ENCODE measurements around the gene URM1.
"Not testable (repeated sequence)": the region's sequence is repeated elsewhere in the genome, so short reads cannot be mapped to it uniquely, and the experiment has no call there.

The URM1 gene

DNA sequence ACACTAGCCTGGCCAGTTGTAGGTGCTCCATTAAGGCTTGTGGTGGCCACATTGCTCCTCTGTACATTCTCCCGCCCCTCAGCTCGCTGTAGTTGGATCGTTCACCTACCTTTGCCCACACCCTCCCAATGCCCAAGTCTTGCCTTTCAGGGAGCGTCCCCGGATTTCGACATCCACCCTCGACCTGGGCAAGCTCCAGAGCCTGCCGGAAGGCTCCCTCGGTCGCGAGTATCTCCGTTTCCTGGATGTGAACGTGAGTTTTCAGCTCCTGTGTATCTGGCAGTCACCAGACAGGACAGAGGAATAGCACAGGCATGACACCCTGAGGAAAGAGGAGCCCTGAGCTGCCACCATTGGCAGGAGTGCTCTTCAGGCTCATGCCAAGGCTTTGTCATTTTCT is 45.5 kb upstream of the URM1 start:
- DNase-seq (ENCODE audit: low read depth), result no peak
- H3K4me3 ChIP-seq (ENCODE audit: low read depth, low read length), result no peak overlapping the region
- TF ChIP-seq, protein P1, sequence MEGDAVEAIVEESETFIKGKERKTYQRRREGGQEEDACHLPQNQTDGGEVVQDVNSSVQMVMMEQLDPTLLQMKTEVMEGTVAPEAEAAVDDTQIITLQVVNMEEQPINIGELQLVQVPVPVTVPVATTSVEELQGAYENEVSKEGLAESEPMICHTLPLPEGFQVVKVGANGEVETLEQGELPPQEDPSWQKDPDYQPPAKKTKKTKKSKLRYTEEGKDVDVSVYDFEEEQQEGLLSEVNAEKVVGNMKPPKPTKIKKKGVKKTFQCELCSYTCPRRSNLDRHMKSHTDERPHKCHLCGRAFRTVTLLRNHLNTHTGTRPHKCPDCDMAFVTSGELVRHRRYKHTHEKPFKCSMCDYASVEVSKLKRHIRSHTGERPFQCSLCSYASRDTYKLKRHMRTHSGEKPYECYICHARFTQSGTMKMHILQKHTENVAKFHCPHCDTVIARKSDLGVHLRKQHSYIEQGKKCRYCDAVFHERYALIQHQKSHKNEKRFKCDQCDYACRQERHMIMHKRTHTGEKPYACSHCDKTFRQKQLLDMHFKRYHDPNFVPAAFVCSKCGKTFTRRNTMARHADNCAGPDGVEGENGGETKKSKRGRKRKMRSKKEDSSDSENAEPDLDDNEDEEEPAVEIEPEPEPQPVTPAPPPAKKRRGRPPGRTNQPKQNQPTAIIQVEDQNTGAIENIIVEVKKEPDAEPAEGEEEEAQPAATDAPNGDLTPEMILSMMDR (IDR thresholded peaks at IDR 0.05; ENCODE audit: control insufficient read depth, extremely low read depth, insufficient read depth), result no peak

DNA sequence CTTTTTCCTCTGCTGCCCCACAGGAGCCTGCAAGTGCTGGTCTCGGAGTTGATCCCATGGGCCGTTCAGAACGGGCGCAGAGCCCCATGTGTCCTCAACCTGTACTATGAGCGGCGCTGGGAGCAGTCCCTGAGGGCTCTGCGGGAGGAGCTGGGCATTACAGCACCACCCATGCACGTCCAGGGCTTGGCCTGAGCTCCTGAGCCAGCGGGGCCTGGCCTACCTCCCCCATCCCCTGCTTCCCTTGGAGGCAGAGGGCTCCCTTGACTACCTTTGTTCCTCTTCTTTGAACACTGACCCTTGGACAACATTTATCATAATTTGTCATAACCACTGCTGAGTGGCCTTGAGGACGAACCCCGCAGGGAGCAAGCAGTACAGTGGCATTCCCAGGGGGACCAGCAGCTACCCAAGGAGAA is 37.7 kb upstream of the URM1 start:
- no peak overlapping the region for H3K4me3 ChIP-seq (ENCODE audit: low read depth, low read length)
- TF ChIP-seq, protein P1 (IDR thresholded peaks at IDR 0.05; ENCODE audit: control insufficient read depth, extremely low read depth, insufficient read depth), result no peak
- DNase-seq (ENCODE audit: low read depth), result no peak

DNA sequence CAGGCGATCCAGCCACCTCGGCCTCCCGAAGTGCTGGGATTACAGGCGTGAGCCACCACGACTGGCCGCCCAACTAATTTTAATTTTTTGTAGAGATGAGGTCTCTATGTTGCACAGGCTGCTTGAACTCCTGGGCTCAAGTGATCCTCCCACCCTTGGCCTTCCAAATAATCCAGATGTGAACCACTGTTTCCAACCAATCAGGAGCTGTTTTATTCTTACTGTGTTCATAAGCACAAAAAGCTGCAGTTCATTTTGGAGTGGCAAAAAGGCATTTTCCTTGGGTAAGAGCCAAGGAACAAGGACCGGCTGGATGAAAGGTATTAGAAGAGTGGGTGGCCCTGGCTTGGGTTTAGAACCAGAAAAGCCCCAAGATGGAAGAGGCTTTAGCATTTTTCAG is 36.0 kb upstream of the URM1 start:
- no peak for DNase-seq (ENCODE audit: low read depth)
- no peak overlapping the region for H3K4me3 ChIP-seq (ENCODE audit: low read depth, low read length)
- TF ChIP-seq, protein P1 (IDR thresholded peaks at IDR 0.05; ENCODE audit: control insufficient read depth, extremely low read depth, insufficient read depth), result no peak

DNA sequence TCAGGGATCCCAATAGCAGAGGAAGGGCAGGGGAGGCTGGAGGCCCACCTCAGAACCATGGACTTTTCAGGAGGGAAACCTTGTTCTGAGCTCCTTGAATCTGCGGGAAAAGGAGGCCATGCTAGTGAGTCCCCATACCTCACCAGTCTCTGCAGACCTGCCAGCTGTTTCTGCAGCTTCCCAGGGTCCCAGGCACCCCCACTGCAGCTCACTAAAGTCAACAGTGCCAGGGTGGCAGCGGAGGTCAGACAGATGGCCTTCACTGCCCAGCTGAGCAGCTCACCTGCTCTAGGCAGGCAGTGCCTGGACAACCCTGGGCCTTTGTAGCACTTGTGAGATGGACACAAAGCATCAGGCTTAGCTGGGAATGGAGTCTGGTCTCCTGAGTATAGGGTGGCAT is 35.3 kb upstream of the URM1 start:
- no peak overlapping the region for H3K4me3 ChIP-seq (ENCODE audit: low read depth, low read length)
- DNase-seq (ENCODE audit: low read depth), result no peak
- TF ChIP-seq, protein P1 (IDR thresholded peaks at IDR 0.05; ENCODE audit: control insufficient read depth, extremely low read depth, insufficient read depth), result no peak

DNA sequence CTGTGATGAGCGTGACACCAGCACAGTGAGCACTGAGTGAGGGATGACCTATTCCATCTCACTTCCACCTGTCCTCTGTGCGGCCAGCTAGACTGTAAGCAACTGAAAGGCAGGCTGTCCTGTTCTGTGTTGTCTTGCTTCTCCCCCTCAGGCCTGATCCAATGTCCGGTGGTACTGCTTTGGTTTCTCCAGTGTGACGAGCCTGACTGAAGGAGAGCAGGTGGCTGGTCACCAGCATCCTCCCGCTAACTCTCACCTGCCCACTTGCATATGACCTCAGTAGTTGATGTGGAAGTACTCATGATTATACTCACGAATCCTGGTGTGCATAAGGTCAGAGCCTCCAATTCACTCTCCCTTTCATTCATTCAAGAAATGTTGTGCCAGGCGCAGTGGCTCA is 33.2 kb upstream of the URM1 start:
- no peak overlapping the region for H3K4me3 ChIP-seq (ENCODE audit: low read depth, low read length)
- TF ChIP-seq, protein P1 (IDR thresholded peaks at IDR 0.05; ENCODE audit: control insufficient read depth, extremely low read depth, insufficient read depth), result no peak
- no peak for DNase-seq (ENCODE audit: low read depth)

DNA sequence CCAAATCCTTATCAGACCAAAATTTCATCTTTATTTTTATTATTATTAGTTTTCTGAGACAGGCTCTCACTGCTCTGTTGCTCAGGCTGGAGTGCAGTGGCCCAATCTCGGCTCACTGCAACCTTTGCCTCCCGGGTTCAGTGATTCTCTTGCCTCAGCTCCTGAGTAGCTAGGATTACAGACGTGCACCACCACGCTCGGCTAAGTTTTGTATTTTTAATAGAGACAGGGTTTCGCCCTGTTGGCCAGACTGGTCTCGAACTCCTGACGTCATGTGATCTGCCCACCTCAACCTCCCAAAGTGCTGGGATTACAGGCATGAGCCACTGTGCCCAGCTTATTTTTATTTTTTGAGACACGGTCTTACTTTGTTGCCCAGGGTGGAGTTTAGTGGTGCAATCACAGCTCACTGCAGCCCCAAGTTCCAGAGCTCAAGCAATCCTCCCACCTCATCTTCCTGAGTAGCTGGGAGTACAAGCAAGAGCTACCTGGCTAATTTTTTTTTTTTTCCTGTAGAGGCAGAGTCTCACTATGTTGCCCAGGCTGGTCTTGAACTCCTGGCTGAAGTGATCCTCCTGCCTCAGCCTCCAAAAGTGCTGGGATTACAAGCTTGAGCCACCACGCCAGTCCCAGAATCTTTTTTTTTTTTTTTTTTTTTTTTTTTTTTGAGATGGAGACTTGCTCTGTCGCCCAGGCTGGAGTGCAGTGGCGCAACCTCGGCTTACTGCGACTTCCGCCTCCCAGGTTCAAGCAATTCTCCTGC is 32.1 kb upstream of the URM1 start:
- H3K4me3 ChIP-seq (ENCODE audit: low read depth, low read length); DNase-seq (ENCODE audit: low read depth): not testable (repeated sequence)

DNA sequence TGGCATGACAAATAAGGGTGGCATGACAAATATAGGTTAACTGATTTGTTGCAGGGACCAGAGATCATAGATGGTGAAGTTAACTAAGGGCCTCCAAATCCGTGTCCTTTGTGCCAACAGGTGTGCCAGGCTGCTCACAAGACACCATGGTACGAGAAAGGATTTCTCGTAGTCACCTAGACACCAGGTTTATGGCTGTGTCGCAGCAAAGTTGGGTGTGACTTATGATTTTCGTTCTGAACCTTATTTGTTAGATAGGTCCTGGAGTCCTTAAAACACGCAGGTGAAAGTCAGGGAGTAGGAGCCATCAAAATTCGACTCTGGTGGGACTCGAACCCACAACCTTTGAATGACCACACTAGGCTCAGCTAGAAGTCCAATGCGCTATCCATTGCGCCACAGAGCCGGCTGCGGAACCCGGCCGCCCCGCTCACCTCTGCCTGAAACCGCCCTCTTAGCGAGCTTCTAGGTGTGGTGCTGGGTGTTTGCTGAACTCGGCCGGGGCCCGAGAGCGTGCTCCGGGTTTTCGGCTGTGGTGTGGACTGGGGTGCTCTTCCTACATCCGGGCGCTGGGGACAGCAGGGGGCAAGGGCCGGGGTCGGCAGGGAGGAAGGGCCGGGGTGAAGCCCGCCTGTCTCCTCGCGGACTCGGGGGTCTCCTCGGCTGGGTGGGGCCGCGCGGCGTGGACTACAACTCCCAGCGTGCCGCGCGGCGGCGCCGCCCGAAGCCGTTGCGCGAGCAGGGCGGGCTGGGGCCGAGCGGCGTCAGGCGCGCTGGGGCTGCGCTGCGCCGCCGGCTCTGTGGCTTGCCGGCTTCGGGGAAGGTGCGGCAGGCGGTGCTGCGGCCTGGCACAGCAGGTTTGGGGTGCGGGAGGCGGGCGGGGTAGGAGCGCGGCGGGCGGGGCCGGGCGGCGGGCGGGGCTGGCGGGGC is 31.1 kb upstream of the URM1 start, which contains the start of gene SLC27A4:
Gene SLC27A4, plus strand, starts transcription at position 767 of the 930 bp plus-strand sequence. CDS start 2,606 bp downstream, outside the sequence.
- H3K4me3 ChIP-seq (ENCODE audit: low read depth, low read length), result peak within 1 kb of the TSS; percentile 73
- peak; percentile 83 for DNase-seq (ENCODE audit: low read depth)
- TF ChIP-seq, protein P1 (IDR thresholded peaks at IDR 0.05; ENCODE audit: control insufficient read depth, extremely low read depth, insufficient read depth), result no peak
